Cerebellar cortex (tissue), 1 donor: Measurements from ENCODE around the gene TAX1BP3.
"Not testable (repeated sequence)": the region's sequence is repeated elsewhere in the genome, so short reads cannot be mapped to it uniquely, and the experiment has no call there.

Experiments
- DNase-seq: peaks from one replicate; pipeline ENCODE4 v3.0.0-alpha.2; 2015; ENCODE audit warnings: low spot score

The TAX1BP3 gene, protein sequence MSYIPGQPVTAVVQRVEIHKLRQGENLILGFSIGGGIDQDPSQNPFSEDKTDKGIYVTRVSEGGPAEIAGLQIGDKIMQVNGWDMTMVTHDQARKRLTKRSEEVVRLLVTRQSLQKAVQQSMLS

DNA sequence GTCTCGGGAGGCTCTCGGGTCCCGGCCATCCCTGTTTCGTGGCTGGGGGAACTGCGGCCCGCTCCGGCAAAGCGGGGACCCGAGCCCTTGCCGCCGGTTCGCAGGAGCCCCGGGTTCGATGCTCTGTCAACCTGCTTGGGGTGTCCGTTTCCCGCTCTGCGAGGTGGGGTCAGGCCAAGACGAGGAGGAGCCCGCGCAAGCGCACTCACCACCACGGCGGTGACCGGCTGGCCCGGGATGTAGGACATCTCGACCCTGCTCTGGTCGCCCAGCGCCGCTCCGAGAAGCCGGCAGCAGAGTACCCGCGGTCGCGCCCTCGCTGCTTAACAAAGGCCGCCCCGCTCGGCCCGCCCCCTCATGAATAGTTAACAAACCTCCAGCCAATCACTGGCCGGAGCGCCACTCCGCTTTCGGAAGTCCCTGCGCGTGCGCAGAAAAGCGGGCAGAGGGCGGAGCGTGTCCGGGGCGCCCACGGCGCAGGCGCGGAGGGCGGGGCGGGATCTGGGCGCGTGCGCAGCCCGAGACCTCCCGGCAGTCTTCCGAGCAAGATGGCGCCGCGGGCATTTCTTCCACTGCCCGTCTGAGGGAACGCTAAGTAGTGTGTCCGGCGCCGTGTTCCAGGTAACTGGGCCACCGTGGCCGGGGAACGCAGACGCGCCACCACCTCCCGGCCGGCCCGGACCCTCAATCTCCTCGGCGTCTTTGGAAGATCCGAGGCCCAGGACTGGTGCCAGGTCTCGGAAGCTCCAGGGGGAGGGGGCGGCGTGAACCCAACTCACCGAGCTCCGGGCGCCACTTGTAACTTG, at the start of gene TAX1BP3, which contains the start of gene EMC6:
TAX1BP3 (minus strand) TSS at position 300 of the 806 bp plus-strand sequence; CDS start at position 248, 52 bp downstream.
EMC6 (plus strand) TSS at position 534 of the 806 bp plus-strand sequence. CDS start 335 bp downstream, outside the sequence.
- DNase-seq = peak; percentile 98

DNA sequence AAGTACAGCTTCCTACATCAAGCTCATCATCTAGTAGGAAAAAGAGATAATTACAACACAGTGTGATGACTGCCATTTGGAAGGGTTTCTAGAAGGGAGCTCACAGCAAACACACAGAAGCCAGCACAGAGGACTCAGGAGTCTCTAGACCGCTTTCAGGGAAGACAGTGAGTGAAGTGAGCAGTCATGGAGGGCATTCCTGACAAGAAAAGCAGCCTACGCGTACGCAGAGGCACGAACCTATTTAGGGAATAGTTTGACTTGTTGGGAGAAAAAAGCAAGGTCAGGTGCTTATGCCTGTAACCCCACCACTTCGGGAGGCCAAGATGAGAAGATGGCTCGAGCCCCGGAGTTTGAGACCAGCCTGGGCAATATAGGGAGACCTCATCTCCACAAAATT, 46.9 kb upstream of the TAX1BP3 start:
- no peak for DNase-seq

DNA sequence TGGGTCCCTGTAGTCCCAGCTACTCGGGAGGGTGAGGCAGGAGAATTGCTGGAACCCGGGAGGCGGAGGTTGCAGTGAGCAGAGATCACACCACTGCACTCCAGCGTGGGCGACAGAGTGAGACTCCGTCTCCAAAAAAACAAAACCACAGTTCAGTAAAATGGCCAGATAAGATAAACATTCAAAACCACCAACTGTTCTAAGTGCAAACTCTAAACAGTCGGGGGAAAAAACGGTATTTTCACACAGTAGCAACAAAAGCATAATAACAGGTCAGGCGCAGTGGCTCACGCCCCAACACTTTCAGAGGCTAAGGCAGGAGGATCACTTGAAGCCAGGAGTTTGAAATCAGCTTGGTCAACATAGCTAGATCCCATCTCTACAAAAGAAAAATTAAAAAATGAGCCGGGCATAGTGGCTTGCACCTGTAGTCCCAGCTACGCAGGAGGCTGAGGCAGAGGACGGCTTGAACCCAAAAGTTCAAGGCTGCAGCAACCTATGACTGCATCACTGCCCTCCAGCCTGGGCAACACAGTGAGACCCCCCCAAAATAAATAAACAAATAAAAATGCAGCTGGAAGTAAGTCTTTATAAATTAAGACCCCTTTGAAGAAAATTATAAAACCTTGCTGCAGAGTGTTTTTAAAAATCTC, 44.6 kb upstream of the TAX1BP3 start:
- no peak for DNase-seq

DNA sequence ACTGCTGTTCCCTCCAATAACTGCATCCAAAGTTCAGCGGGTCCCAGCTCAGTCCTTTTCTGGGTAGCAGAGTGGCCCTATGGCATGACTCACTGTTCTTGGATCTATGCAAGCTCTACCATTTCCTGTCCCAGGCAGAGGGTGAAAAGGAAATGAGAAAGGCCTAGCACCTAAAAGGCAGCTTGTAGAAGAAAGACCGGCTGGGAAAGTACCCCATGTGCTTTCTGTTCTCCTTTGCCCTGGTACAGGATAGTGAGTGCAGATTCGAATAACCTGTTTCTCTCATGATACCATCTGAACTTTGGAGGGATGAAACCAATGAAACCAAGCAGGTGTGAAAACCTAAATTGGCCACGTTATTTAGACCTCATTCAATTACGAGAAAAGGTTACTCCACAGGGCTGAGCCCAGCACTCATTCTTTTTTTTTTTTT, 42.6 kb upstream of the TAX1BP3 start:
- DNase-seq = no peak

DNA sequence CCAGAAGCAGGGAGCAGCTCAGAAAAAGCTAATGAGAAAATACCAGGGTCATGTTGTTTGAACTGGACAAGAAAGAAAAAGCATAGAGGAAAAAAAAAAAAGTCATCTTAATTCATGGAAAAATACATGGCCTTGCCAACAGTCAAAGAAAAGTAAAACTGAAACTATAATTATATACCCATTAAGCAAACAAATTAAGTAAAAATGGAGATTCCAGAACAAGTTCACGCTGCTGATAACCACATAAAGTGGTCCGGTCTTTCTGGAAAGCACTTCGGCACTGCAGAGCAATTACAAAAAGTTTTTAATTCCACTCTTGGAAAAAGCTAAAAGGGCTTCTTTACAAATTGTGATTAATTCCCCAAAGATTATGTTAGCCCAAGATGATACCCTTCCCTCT, 40.0 kb upstream of the TAX1BP3 start:
- no peak for DNase-seq

DNA sequence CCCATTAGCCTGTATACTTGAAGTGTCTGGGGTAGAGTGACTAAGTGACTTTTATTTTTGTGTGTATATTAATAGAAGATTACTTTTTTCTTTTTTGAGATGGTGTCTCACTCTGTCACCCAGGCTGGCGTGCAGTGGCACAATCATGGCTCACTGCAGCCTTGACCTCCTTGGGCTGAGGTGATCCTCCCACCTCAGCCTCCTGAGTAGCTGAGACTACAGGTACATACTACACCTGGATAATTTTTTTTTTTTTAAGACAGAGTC, 37.3 kb upstream of the TAX1BP3 start:
- not testable (repeated sequence) for DNase-seq

DNA sequence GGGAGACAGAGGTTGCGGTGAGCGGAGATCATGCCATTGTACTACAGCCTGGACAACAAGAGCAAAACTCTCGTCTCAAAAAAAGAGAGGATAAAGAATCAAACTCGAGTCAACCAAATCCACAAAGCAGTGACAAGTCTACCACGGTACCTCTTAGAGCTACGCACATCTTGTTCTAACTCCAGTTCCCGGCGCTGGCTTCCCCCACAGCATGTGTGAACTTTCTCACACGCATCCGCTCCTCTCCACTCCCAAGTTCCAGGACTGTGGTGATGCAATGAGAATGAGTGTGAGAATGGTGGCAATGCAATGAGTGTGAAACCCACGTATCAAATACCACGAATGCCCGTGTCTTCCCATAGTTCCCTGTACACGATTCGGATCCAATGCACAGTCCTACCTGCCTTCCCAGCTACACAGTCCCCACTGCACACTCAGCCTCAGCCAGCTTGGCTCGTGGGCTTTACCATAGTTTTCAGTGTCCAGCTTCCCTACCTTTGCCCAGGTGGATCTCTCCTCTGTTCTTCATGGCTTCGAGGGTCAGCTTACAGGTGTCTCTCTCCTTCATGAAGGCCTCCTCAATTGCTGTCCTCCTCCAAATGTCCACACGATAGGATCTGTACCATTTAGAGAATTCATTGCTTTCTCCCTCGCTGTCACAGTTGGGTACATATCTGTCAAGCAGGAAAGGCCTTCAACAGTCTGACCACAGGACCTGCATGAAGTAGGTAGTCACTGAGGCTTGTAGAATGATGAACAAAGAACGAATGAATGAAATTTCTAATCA, 36.7 kb upstream of the TAX1BP3 start:
- DNase-seq = no peak

DNA sequence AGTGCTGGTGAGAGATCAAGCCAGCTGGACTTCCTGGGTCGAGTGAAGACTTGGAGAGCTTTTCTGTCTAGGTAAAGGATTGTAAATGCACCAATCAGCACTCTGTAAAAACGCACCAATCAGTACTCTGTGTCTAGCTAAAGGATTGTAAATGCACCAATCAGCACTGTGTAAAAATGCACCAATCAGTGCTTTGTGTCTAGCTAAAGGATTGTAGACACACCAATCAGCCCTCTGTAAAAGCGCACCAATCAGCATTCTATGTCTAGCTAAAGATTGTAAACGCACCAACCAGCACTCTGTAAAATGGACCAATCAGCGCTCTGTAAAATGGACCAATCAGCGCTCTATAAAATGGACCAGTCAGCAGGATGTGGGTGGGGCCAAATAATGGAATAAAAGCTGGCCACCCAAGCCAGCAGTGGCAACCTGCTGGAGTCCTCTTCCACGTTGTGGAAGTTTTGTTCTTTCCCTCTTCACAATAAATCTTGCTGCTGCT, 33.7 kb upstream of the TAX1BP3 start:
- DNase-seq = not testable (repeated sequence)

DNA sequence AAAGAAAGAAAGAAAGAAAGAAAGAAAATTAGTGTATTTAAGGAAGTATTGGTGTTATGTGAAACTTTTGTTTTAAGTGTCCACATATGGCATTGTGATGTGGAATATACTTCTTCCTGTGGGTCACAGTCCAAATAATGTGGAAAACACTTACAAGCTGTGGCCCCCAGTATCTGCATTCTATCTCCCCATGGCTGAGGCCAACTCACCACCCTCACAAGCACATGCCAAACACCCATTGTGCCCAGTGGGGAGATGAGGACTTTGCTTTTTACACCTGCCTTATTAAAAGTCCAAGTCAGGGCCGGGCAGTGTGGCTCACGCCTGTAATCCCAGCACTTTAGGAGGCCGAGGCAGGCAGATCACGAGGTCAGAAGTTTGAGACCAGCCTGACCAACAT, 31.6 kb upstream of the TAX1BP3 start:
- no peak for DNase-seq

DNA sequence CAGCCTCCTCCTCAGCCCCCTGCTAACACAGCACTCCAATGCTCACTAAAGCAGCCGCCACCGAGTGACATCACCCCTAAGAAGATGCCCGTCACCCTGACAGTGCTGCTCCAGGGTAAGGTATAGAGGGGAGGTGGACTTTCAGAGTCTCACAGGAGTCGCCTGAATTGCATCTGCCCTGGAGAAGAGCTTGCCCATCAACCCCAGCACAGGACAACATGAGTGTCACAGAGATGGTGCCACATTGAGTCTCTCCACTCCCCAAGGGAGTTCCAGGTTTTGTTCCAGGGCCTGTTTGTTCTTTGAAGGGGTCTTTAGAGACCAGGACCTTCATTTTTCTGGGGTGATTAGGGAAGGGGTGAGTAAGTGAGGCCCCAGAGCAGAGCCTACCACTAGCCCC, 29.8 kb upstream of the TAX1BP3 start:
- DNase-seq = no peak

DNA sequence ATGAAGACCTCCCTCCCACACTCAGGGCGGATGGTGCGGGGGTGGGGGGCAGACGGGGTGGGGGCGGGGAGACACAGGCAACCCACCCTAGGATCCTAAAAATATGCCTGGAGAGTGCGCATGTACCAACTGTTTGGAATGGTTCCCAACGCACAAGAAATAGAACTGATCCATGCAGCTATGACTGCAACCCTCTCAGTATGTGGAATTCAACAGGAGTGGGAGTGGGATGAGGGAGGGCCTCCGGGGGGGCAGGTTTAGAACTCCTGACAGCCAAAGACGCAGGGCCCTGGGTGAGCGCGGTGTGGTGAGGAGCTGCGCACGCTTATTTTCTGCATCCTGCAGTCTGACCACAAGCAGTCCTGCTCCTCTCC, 28.7 kb upstream of the TAX1BP3 start:
- no peak for DNase-seq

DNA sequence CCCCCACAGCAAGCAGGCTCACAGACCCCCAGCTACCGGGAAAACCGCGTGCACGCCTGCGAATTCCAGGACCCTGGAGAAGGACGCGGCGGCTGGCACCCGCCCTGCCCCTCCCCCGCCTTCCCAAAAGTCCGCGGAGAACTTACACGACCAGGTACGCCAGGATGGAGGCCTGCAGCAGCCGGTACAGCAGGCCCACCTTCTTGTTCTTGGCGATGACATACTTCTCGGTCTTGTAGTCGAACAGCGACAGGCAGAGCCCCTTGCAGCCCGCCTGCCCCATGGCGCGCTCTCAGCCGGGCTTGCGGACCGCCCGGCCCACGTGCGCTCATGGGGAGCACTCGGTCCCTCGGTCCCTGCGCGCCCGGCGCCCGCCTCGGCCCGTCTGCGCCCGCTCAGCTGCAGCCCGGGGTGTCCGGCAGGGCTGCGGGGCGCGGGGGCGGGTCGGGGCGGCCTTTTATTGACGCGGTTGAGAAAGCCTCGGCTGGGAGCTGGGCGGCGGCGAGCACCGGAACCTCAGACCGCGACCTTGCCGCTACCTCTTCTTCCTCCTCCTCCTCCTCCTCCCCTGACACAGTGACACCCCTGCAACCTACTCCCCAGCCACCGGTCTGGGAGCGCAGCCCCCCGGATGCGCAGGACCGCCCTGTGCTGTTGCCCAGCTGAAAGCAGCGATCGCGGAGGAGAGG, 27.5 kb upstream of the TAX1BP3 start, which contains the start of gene P2RX5:
P2RX5 (minus strand) TSS at position 433 of the 689 bp plus-strand sequence; CDS start at position 283, 150 bp downstream.
- DNase-seq = no peak

DNA sequence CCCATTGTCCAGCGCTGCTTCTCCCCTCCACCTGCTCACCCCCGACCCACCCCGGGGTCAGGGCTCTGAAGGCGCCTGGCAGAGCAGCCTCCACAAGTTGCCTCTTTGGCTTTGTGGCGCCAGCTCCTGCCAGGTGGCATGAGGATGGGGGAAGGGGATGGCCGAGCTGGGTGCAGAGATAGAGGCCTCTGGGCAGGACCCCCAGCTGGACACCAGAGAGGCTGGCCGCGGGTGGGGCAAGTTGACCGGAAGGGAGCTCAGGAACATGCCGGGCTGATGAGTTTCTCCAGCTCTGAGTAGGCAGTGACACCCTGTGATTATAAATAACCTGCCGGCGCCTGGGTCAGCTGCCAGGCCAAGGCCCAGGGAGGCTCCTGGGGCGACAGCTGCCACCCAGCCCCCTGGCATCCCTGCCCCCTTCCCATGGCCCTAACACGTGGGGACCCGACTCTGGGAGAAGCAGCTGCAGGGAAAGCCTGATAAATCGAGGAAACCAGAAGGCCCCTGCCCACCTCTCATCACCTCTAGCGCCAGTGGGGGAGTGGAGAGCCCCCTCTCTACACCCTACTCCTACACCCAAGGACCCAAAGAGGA, 26.8 kb upstream of the TAX1BP3 start:
- no peak for DNase-seq

DNA sequence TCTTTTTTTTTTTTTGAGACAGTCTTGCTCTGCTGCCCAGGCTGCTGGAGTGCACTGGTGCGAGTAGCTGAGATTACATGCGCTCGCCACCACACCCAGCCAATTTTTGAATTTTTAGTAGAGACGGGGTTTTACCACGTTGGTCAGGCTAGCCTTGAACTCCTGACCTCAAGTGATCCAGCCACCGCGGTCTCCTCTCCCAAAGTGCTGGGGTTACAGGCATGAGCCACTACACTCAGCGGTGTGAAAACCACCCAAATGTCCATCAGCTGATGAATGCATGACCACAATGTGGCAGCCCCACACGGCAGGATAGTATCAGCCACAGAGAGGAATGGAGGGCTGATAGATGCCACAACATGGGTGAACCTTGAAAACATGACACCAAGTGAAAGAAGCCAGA, 25.5 kb upstream of the TAX1BP3 start:
- no peak for DNase-seq

DNA sequence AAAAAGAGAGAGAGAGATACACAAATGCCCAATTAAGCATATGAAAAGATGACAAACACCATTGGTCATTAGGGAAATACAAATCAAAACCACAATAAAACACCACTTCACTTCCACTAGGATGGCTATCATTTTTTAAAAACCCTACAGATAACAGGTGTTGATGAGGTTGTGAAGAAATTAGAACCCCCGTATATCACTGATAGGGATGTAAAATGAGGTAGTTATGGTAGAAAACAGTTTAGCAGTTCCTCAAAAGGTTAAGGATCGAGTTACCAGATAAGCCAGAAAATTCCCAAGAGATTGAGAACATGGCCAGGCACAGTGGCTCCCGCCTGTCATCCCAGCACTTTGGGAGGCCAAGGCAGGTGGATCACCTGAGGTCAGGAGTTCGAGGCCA, 24.8 kb upstream of the TAX1BP3 start:
- DNase-seq = no peak

DNA sequence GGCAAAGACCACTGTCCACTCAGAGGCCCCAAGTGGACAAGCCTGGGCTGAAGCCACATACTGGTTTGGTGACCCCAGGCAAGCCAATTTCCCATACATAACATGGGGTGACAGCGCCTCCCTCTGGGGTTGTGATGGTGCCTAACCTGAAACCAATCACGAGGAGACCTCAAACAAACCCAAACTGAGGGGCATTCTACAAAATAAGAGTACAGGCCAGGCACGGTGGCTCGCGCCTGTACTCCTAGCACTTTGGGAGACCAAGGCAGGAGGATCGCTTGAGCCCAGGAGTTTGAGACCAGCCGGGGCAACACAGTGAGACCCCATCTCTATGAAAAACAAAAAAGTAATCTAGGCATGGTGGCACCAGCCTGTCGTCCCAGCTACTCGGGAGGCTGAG, 24.0 kb upstream of the TAX1BP3 start:
- DNase-seq = no peak

DNA sequence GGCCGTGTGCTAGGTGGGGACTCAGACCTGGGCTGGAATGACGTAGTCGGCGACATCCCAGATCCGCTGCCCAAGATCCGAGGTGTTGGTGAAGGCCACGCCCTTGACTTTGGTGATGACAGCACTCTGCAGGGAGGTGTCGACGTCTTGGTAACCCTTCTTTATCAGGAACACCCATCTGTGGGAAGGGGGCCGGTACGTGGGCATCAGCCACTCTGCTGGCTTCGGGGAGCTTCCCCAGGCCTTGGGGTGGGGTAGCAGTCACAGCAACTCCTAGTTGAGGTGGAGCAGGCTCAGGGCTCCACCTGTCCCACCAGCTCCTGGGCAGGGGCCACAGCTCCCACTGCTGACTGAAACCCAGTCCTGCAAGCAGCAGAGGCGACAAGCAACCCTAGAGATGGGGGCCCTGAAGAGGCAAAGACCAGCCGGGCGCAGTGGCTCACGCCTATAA, 23.3 kb upstream of the TAX1BP3 start:
- peak; percentile 44 for DNase-seq

DNA sequence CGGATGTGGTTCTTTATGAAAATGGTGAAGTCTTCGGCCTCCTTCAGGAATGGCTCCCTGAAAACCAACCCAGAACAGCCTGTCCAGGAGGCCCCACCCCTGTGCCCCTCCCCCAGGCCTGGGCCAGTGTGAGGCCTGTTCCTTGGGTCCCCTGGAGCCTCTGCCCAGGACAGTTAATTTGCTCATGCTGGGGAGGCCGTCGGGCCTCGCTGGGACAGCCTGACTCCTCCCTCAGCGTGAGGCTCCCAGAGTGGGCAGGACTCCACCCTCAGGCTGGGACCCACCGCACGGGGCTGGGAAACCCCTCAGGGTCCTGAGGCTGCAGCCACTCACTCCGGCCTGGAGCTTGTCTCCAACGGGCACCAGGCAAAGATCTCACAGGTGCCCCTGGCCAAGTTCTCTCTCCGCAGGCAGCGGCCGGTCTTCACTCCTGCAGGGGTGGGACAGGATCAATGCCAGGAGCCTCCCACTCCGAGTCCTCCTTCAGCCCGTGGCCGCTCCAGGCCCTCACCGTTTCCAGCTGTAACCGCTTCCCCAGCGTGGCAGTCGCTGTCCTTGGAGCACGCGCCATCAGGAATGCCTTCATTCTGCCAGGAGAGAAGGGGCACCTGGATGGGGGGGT, 21.8 kb upstream of the TAX1BP3 start:
- no peak for DNase-seq

DNA sequence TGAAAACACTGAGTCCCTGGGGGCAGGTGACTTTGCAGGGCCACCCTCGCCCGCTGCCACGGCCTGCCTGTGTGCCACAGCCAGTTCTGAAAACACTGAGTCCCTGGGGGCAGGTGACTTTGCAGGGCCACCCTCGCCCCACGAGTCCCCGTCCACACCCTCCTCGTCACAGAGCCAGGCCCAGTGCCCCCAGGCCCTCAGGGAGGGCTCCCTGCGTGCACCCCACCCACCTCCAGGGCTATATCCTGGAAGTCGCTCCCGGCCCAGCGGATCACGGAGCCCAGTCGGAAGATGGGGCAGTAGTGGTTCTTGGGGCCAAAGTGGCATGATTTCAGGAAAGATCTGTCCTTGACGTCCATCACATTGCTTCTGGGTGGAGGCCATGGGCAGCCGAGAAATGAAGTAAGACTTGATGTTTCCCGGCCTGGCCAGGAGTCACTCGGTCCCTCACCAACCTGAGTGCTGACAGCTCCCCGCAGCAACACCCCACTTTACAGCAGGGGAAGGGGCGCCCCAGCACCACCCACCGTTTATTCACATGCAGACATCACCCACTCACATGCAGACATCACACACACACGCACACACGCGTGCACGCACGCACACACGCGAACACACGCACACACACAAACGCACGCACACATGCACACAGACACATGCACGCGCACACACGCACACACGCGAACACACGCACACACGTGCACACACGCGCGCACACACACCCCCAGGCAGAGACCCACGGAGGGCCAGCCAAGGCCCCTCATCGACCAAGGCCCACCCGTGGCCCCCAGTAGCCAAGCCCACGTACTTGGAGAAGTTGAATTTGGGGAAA, 21.1 kb upstream of the TAX1BP3 start:
- no peak for DNase-seq

DNA sequence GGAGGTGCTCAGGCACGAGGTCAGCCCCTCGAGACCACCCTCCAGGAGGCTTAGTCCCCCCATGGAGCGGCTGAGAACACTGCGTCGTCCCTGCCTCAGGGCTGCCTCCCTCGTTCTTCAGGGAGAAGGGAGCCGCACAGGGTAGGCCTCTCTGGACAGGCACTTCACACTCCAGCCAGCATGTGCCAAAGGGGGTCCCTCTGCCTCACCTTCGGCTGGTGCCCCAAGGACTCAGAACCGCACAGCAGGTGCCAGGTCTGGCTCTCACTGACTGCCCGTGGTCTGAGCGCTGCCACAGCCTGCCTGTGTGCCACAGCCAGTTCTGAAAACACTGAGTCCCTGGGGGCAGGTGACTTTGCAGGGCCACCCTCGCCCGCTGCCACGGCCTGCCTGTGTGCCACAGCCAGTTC, 20.5 kb upstream of the TAX1BP3 start:
- no peak for DNase-seq
